ENCODE measurements around the gene TAB2. TPM values are rescaled to one million over a fixed set of nuclear protein-coding genes. Genes with fewer than 3 reads are reported as not detected.
A peak's percentile ranks its signal among the peaks of the same experiment; 100 is the strongest.
"Not testable (repeated sequence)": the region's sequence is repeated elsewhere in the genome, so short reads cannot be mapped to it uniquely, and the experiment has no call there.

The TAB2 gene
- total RNA-seq, 1 donor: 50.4 TPM

GRCh38 chr6:149438855-149439254 is 121.3 kb downstream of the TAB2 start:
- peak in 1 of 3 donors; percentile 29 for DNase-seq (ENCODE audit: low read depth in 2 of 3, low spot score in 2 of 3)

GRCh38 chr6:149439626-149440025 is 122.1 kb downstream of the TAB2 start:
- no peak for DNase-seq (ENCODE audit: low read depth in 2 of 3, low spot score in 2 of 3)

DNA sequence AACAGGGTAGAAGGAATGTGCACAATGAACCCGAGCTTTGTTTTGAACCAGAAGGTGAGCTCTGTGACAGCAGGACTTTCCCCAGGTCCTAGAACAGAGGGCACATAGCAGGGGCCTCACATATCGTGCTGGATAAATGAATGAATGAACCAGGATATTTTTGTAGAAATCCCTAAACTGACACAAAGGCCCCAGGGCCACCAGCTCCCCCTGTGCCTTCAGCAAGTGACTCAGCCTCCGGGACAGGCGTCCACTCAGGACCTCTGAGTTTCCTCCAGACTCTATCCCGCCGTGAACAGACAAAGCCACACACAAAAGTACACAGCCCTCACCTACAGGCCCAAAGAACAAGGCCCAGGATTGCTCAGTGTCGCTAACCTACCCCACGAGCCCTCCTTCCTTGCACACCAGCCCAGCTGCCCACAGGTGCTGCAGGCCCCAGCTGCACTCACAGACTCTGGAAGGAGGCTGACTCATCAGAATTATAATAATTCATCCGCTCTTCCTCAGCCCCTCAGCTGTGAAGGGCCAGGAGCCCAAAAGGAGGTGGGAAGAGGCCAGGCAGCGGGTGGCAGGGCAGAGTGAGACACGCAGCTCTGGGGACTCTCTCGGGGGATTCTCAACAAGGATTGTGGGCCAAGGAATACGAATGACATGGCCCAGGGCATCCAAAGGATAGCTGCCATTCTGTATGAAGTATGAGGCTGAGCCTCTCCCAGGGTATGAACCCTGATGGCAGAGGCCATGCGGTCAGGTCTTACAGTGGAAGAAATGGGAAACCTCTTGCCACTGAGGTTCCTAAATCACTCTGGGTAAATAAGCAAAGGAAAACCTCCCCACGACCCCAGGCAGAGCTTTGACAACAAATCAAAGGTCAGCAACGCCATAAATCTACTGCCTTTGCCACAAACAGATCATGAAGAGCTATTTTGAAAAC is 123.5 kb downstream of the TAB2 start:
- peak in 1 of 3 donors; percentile 18 for DNase-seq (ENCODE audit: low read depth in 2 of 3, low spot score in 2 of 3)

GRCh38 chr6:149441740-149442139 is 124.2 kb downstream of the TAB2 start:
- DNase-seq (ENCODE audit: low read depth in 2 of 3, low spot score in 2 of 3): no peak

DNA sequence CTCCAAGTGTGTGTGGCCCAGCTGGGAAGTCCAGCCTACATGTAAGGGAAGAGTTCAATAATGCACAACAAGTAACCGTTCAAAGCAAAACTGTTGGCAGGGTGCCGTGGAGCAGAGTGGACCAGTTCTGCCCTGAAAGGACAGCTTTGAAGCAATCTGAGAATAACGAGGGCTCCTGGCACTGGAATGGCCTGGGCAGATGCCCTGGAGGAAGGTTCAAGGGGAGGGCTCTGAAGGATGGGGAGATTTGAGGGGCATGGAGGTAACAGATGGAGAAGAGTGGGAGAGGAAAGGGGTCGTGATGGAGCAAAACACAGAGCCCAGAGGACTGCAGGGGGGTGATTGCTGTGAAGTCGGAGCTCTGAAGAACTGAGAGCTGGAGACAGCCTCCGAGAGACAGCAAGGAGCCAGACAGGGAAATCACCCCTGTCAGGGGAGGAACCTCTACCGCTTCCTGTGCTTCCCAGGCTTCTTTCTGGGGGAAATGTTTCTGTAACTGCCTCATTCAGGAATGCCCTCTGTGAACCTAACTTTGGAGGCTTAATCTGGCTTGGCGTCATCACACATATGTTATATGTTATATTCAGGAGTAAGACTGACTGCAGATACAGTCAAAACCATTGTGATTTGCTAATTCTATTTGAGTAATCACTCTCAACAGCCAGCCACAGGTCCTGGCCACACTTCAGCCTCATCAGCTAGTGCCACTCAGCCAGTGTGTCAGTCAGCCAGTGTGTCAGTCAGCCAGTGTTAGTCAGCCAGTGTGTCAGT is 126.1 kb downstream of the TAB2 start:
- DNase-seq (ENCODE audit: low read depth in 2 of 3, low spot score in 2 of 3): no peak

GRCh38 chr6:149444360-149445094 is 127.0 kb downstream of the TAB2 start:
- DNase-seq (ENCODE audit: low read depth in 2 of 3, low spot score in 2 of 3): not testable (repeated sequence)

- no peak for DNase-seq (ENCODE audit: low read depth in 2 of 3, low spot score in 2 of 3)
These were observed 127.6 kb downstream of the TAB2 start for GRCh38 chr6:149445095-149445466.

DNA sequence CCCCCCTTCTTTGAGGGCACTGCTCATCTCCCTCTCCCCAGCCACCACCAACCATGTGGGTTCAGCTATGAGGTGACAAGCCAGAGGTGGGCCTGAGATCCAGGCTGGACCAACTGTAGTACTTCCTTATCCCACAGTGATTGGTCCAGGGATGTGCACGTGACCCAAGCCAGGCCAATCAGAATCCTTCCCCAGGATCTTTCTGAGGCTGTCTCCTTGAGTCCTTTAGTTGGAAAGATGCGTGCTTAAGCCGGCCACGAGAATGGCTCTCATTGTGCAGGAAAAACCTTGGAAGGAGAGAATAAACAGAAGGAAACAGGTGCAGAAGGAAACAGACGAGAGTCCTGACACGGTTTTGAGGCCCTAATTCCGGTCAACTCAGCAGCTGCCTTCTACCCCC is 128.1 kb downstream of the TAB2 start:
- no peak for DNase-seq (ENCODE audit: low read depth in 2 of 3, low spot score in 2 of 3)

DNA sequence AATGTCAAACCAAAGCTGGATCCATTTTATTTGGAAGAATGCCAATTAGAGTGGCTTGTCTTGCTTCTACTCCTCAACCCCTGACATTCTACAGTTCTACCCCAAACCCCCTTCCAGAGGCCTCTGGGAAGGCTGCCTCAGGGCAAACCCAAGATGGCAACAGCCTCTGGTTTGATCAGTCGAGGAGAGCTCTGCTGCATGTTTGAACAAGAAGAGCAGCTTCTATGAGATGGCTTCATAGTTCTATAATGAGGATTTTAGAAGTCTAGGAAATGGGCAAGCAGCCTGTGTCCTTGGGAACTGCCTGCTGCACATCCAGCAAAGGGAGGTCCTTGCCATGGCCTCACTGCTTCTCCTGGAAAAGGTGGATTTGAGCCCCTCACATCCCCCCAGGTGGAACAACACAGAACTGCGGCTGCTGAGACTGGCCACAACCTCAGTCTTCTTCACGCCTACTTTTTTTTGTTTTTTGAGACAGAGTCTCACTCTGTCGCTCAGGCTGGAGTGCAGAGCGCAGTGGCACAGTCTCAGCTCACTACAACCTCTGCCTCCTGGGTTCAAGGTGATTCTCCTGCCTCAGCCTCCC is 129.4 kb downstream of the TAB2 start:
- DNase-seq (ENCODE audit: low read depth in 2 of 3, low spot score in 2 of 3): no peak

DNA sequence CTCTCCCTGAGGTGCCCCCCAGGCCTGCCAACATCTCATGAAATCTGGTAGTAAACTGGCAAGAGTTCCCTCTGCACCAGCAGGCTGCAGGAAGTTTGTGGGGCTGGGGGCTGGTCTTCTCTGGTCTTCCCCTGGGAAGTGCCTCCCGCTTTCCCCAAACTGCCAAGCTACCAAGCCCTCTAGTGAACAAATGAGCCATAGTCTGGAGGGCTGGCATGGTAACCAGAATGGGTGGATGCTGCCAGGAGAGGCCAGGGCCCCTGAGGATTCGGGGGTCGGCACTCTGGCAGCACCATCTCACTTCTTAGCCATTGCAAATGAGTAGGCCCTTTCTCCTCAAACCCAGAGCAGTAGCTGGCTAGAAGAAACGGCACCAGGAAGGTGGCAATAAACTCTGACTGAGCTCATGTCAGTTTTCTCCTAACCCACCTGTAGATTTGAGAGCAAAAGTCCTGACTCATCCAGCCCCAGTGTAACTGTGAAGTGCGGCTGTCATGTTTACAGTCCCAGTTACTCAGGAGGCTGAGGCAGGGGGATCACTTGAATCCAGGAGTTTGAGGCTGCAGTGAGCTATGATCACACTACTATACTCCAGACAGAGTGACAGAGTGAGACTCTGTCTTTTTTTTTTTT is 131.4 kb downstream of the TAB2 start:
- no peak for DNase-seq (ENCODE audit: low read depth in 2 of 3, low spot score in 2 of 3)

GRCh38 chr6:149449831-149450678 is 132.5 kb downstream of the TAB2 start:
- no peak for DNase-seq (ENCODE audit: low read depth in 2 of 3, low spot score in 2 of 3)

DNA sequence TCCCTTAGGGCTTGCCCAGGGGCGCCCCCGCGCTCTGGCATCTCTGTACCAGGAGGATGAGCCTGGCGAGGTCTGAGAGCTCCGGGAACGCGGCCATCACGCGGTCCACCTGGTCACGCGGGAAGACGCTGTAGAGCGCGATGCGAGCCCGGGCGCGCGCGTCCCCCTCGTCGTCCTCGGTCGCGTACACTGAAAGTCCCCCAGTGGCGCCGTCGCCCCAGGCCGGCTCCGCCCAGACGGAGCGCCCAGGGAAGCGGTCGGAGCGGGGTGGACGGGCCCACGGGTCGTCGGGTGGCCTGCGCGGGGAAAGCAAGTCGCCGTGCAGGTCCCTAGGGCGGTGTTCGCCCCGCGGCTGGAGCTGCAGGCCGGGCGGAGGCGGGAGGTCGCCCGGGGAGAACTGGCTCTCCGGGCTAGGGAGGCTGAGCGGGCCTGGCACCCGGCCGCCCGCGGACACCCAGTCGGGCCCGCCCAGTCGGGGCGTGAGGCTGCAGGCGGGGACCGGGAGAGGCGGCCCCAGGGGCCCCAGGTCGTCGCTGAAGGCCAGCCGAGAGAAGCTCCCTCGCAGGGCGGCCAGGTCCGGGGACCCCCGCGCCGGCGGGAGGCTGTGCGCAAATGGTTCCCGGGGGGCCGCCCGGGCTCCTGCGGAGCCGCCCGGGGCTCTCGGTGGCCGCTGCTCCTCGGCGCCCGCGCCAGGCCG is 133.3 kb downstream of the TAB2 start:
- peak in 1 of 3 donors; percentile 36 for DNase-seq (ENCODE audit: low read depth in 2 of 3, low spot score in 2 of 3)

DNA sequence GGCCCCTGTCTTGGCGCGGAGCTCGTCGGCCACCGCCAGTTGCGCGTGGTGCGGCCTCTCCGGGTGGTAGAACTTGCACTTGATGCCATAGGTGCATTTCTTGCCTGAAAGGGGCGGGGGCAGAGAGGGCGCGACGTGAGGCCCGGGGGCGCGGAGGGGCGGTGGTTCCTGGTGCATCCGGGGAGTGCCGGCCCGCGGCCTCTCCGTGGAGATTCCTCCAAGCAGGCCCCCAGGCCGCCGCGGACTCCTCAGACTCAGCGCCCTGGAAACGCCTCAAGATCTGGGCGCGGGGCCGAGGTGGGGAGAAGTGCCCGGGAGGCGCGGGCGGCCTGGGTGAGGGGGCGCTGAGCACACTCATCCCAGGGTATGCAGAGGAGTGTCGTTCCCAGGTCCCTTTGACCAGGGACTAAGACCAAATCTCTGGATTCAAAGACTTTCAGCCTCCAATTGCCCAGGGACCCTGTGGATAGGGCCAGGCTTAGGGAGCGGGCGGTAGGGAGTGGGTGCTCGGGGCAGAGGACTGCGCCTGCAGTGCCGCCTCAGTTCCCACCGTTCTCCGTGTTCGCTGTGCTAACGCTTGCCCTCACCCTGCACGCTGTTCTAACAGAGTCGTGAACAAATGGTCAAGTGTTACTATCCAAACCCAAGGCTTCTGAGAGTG is 134.0 kb downstream of the TAB2 start:
- peak in 1 of 3 donors; percentile 27 for DNase-seq (ENCODE audit: low read depth in 2 of 3, low spot score in 2 of 3)

DNA sequence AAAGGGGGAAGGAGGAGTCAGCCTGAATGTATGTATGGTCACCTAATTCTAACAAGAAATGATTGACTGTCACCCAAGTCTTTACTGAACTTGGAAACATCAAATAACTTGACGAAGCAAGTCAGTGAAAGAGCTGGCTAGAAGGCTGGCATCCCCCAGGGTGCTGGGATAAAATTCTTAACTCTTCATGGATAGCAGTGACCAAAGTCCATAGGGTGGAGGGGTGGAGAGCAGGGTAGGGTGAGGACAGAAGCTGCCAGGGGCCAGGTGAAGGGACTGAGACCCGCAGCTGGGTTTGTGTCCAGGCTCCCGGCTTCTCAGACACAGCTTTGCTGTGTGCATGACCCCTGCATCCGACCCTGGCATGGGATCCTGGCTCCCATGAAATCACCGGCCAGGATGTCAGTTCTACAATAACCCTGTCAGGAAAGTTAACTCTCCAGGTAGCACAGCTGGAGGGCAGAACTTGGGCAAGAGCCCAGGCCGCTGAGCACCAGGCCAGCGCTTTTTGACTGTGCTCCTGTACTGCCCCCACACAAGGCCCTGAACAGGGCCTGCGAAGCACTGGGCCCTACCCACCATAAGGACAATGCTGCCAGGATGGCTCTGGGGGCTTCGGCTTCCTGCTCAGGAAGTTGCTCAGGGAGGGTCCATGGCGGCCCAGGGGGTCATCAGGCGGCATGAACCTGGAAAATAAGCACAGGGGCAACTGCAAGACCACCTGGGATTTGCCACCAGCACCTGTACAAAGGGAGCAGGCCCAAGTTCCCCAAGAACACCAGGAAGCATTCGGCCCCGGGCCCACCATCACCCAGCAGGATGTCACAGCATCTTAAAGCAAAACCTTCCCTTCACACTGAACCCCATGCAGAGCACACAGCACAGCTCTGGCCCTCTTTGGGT is 134.8 kb downstream of the TAB2 start:
- DNase-seq (ENCODE audit: low read depth in 2 of 3, low spot score in 2 of 3): no peak

DNA sequence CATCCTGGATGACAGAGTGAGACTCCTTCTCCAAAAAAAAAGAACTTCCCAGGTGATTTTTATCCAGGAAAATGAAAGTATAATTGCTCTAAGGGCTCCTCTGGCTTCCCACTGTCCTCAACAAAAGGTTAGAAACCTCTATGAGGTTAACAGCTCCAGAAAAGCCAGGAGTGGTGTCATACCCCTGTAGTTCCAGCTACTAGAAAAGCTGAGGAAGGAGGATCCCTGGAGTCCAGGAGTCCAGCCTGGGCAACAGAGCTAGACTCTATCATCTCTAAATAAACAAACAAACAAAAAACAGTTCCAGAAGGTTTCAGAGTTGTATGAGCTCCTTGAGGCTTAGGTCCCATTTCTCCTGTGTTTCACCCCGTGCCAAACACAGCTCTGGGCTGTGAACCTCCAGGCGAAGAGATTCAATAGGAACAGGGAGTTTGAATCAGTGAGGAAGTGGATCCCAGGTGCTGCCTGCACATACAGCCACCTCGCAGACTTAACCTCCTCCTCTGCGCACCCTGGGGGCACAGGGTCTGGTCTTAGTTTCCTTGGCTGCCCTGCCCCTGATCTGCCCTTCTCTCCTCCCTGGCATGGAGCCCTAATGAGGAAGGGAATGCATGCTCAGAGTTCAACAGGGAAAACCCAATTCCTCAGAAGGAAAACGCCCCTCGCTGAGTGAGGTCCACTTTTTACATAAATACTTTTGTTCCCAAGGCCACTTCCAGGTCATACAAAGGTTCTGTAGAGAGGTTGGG is 136.3 kb downstream of the TAB2 start:
- no peak for DNase-seq (ENCODE audit: low read depth in 2 of 3, low spot score in 2 of 3)

DNA sequence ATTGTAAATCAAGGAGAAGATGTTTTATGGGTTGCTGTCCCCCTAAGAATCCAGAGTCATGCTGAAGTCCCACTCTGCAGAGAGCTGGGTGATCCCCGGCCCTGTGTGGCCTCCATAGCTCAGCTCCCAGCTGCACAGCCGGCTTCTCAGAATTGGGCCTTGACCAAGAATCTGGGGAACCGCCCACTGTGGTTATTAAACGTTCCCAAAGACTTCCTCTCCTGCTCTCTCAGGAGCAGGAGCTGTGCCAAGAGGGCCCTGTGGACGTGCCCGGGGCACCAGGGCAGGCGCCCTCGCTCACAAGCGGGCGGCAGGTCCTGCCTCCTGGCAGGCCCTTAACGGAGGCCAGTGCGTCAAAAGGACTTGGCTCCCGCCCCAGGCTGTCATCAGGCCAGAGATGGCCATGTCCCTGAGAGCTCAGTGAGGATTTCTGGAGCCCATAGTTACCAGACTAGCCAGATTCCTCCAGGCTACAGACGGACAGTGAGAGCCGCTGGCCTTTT is 136.9 kb downstream of the TAB2 start:
- DNase-seq (ENCODE audit: low read depth in 2 of 3, low spot score in 2 of 3): peak in 2 of 3 donors; percentile 32 to 50
